KOPT-K1 (cell line): Measurements from ENCODE around the gene ZBTB47.

Experiments used
- H3K27ac ChIP-seq: fragments of 200-600 bp; sonication (generic); 2 replicates; pipeline ENCODE4 v1.5.1; 2016; ENCODE audit warnings: antibody characterized with exemption, mild to moderate bottlenecking, low read depth, low read length; ENCODE audit not compliant: poor library complexity, severe bottlenecking
- H3K36me3 ChIP-seq: fragments of 200-600 bp; sonication (generic); 2 replicates; pipeline ENCODE4 v1.5.1; 2017; ENCODE audit warnings: antibody characterized with exemption, mild to moderate bottlenecking, low read length, moderate library complexity; ENCODE audit not compliant: insufficient read depth
- H3K9me3 ChIP-seq: fragments of 200-600 bp; sonication (generic); 2 replicates; pipeline ENCODE4 v1.5.1; 2017; ENCODE audit warnings: antibody characterized with exemption, low read length, mild to moderate bottlenecking; ENCODE audit not compliant: insufficient read depth, poor library complexity, severe bottlenecking

Gene ZBTB47

GRCh38 chr3:42667096-42667522 is 13.6 kb downstream of the ZBTB47 start:
- no peaks in the 10 kb centered on the region for H3K36me3 ChIP-seq
- no peaks in the 10 kb centered on the region for H3K9me3 ChIP-seq
- H3K27ac ChIP-seq: no peak overlapping the region

DNA sequence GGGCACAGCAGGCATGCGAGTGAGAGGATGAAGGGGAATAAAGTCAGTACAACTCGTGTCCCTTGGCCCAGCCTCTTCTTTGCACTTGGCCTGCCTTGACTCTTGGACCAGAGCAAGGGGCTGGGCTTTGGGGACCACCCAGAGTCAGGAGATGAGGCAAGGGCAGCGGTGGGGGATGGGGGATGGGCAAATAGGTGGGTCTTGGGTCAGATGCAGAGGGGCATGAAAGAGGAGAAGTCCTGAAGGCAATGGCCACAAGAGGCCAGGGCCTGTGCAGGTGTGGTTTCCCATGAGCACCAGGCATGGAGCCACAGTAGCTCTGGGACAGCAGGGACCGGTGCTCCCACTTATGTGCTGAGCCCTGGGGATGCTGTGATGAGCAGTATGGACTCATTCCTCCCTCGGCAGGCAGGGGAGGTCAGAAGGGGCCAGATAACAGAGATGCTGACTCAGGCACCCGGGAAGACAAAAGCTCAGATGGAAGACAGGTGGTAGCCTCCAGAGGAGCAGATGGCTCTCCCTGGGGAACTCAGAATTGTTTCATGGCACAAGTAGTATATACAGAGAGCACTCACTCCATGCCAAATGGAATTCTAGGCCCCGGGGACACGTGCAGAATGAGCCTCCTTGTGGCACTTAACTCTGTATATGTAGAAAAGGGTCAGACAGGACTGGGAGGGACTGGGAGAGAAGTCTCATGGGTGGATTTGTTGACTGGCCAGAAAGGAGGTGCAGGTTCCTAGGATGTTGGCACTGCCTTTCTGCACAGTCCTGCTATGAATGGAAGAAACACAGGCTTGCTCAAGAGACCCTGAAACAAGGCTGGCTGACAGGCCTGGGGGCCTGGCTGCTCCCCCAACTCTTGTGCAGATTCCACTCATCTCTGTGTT is 14.3 kb downstream of the ZBTB47 start:
- Histone ChIP-seq H3K27ac (no peak overlapping the region), H3K36me3 (no peaks in the 10 kb centered on the region), H3K9me3 (no peaks in the 10 kb centered on the region)

DNA sequence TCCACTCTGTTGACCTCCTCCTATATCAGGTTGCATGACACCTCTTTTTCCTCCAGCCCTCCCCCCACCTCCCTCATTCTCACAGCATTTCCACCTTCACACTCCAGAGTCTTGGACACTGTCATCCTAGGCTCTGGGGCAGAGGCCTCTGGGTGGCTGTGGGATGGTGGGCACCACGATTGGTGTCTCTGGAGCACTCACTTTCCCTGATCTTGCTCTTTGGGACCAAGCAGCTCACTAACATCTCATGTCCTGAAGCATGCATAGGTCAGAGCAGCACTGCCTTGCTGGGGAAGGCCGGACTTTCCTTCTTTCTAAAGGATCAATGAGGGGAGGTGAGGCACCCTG is 14.9 kb downstream of the ZBTB47 start:
- H3K36me3 ChIP-seq: no peaks in the 10 kb centered on the region
- H3K9me3 ChIP-seq: no peaks in the 10 kb centered on the region
- H3K27ac ChIP-seq: no peak overlapping the region

DNA sequence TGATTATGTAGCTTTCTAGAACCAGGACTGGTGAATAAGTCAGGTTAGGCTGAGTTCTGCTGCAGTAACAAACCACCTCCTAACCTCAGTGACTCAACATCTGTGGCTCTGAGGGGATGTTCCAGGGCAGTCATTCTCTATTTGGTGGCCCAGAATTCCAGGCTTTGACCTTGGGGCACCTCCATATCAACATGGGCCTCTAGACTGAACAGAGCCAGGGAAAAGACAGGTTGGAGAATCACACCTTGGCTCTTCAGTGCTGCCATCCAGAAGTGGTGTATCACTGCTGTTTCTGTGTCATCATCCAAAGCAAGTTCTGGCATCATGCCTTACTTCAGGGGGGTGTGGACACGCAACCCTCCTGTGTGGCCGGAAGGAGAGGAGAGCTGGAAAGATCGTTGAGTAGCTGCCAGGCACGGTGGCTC is 15.3 kb downstream of the ZBTB47 start:
- H3K9me3 ChIP-seq: no peaks in the 10 kb centered on the region
- H3K27ac ChIP-seq: no peak overlapping the region

DNA sequence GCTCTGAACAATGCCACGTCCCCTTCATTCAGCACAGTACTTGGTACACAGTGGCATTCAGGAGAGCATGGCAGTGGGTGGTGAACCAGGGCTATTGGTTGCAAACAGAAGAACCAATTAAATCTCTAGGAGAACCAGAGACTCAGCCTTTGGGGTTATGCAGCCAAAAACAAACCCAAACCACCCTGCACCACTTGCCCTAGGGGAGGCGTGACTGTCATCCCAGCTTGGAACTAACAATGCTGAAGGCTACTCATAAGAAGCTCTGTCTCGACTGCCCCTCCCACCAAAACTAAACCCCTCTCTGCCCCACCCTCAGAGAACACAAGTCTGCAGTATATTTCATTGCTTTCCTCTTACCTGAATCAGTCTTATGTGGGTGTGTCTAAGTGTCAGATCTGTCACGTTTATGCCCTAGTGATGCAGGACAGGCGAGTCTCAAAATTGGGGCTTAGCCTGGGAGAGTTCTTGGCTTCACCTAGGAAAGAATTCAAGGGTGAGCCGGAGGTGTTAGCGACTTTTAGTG is 16.6 kb downstream of the ZBTB47 start:
- Histone ChIP-seq H3K9me3 (no peaks in the 10 kb centered on the region), H3K36me3 (no peaks in the 10 kb centered on the region), H3K27ac (no peak overlapping the region)

More for the DNA sequence above, 15.3 kb downstream of the ZBTB47 start:
- no peaks in the 10 kb centered on the region for H3K36me3 ChIP-seq

- H3K36me3 ChIP-seq: no peaks in the 10 kb centered on the region
- no peak overlapping the region for H3K27ac ChIP-seq
- H3K9me3 ChIP-seq: peaks cover 2% of the 10 kb centered on the region
Observed at GRCh38 chr3:42670670-42671069, 17.2 kb downstream of the ZBTB47 start.

GRCh38 chr3:42672515-42672914 is 19.0 kb downstream of the ZBTB47 start:
- no peak overlapping the region for H3K27ac ChIP-seq
- H3K36me3 ChIP-seq: no peaks in the 10 kb centered on the region
- H3K9me3 ChIP-seq: peaks cover 16% of the 10 kb centered on the region

DNA sequence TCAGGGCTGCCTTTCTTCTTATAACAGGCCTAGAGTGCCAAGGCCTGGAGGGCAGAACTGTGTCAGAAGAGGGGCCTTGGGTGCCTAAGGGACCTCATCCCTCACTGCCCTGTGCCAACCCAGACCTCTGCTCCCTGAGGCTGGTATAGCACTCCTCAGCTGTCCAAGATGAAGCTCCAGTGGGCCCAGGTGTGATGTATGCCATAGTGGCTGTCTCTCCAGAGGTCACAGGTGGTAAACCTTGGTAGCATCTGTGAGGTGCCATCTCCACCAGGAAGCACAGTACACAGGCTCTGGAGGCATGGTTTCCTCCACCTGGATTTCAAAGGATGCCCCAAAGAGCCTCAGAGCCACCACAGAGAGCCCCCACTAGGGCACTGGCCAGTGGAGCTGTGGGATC is 19.6 kb downstream of the ZBTB47 start:
- Histone ChIP-seq H3K36me3 (no peaks in the 10 kb centered on the region), H3K9me3 (peaks cover 20% of the 10 kb centered on the region), H3K27ac (no peak overlapping the region)

DNA sequence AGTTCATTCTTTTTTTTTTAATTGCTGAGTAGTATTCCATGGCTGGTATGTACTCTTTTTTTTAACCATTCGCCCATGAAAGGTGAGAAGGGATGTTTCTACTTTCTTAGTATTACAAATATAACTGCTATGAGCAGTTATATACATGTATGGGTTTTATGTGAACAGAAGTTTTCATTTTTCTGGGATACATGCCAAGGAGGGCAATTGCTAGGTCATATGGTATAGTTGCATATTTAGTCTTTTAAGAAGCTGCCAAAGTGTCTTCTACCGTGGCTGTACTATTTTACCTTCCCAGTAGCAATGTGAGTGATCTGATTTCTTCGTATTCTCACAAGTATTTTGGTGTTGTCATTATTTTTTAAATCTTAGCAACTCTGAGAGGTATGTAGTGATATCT is 20.6 kb downstream of the ZBTB47 start:
- Histone ChIP-seq H3K36me3 (no peaks in the 10 kb centered on the region), H3K9me3 (peaks cover 27% of the 10 kb centered on the region), H3K27ac (no peak overlapping the region)

DNA sequence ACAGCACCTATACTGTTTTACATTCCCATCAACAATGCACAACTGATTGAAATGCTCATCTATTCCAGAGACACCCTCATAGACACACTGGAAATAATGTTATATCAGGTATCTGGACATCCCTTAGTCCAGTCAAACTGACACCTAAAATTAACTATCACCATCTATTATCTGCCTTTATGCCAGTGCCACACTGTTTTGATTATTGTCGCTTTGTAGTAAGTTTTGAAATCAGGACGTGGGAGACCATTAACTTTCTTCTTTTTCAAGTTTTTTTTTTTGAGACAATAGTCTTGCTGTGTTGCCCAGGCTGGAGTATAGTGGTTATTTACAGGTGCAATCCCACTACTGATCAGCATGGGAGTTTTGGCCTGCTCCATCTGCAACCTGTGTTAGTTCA is 22.4 kb downstream of the ZBTB47 start:
- Histone ChIP-seq H3K9me3 (peaks cover 27% of the 10 kb centered on the region), H3K36me3 (no peaks in the 10 kb centered on the region), H3K27ac (no peak overlapping the region)

GRCh38 chr3:42678447-42678846 is 24.9 kb downstream of the ZBTB47 start:
- Histone ChIP-seq H3K9me3 (peaks cover 27% of the 10 kb centered on the region), H3K36me3 (no peaks in the 10 kb centered on the region), H3K27ac (no peak overlapping the region)

DNA sequence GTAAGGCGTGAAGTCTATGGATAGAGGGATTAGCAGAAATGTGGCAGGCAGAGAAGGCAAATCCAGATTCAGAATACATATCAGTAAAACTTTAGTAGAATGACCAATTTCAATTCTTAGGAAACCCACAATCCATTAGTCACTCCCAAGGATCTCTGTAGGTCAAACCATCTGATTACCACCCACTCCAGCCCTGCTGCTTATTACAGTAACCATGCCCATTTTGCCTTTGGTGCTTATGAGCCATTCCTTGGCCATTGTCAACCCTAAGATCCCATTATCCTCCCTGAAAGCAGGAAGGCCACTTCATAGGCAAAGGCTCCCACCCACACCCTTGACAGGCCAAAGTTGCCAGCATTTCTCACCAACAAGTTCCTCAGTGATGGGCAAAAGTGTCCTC is 26.8 kb downstream of the ZBTB47 start:
- H3K27ac ChIP-seq: no peak overlapping the region
- peaks cover 27% of the 10 kb centered on the region for H3K9me3 ChIP-seq
- no peaks in the 10 kb centered on the region for H3K36me3 ChIP-seq

- Histone ChIP-seq H3K36me3 (no peaks in the 10 kb centered on the region), H3K9me3 (peaks cover 24% of the 10 kb centered on the region), H3K27ac (no peak overlapping the region)
Observed at GRCh38 chr3:42680806-42681205, 27.3 kb downstream of the ZBTB47 start.

GRCh38 chr3:42681361-42682038 is 28.0 kb downstream of the ZBTB47 start:
- Histone ChIP-seq H3K36me3 (no peaks in the 10 kb centered on the region), H3K9me3 (peaks cover 17% of the 10 kb centered on the region), H3K27ac (no peak overlapping the region)

DNA sequence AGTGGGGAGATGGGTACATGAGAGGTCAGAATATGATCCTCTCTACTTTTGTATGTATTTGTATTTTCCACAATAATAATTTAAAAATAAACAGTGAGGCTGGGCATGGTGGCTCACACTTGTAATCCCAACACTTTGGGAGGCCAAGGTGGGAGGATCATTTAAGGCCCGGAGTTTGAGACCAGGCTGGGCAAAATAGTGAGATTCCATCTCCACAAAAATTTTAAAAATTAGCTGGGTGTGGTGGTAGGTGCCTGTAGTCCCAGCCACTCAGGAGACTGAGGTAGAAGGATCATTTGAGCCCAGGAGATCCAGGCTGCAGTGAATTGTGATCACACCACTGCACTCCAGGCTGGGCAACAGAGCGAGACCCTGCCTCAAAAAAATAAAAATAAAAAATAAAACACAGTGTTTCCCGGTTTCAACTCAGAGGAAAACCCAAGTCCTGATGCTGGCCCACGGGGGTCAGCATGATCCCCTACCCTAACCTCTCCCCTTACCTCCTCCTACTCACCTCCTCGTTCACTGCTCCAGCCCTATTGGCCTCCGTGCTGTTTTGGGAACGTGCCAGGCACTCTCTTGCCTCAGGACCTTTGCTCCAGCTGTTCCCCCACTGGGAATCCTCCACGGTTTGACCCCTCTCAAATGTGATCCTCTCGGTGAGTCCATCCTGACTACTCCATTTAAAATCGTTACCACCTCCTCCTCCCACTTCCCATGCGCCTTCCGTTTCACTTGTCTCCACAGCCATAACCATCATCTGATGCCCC is 29.0 kb downstream of the ZBTB47 start:
- Histone ChIP-seq H3K9me3 (peaks cover 11% of the 10 kb centered on the region), H3K27ac (no peak overlapping the region), H3K36me3 (no peaks in the 10 kb centered on the region)
